Endodermal cell (in vitro differentiated cells): ENCODE measurements around the gene ALDH4A1. TPM values are rescaled to one million over a fixed set of nuclear protein-coding genes. Genes with fewer than 3 reads are reported as not detected.

Source experiments
- DNase-seq: peaks from one replicate; pipeline ENCODE4 v3.0.0-alpha.2; 2017
- H3K27ac ChIP-seq: 2 replicates; pipeline ENCODE4 v1.5.1; 2013; ENCODE audit warnings: mild to moderate bottlenecking, low read depth, low read length, moderate library complexity
- H3K27me3 ChIP-seq: 2 replicates; pipeline ENCODE4 v1.6.1; 2013; ENCODE audit warnings: mild to moderate bottlenecking, low read length, moderate library complexity; ENCODE audit not compliant: insufficient read depth, control insufficient read depth, poor library complexity, severe bottlenecking
- H3K36me3 ChIP-seq: 2 replicates; pipeline ENCODE4 v1.7.0; 2013; ENCODE audit warnings: mild to moderate bottlenecking, low read length, moderate library complexity; ENCODE audit not compliant: control insufficient read depth, insufficient read depth
- H3K4me1 ChIP-seq: one replicate; pipeline ENCODE4 v1.7.0; 2013; ENCODE audit warnings: low read length; ENCODE audit not compliant: control insufficient read depth, insufficient read depth
- H3K4me3 ChIP-seq: 2 replicates; pipeline ENCODE4 v1.5.1; 2013; ENCODE audit warnings: mild to moderate bottlenecking, low read length, moderate library complexity
- H3K9ac ChIP-seq: 2 replicates; pipeline ENCODE4 v1.6.1; 2013; ENCODE audit warnings: mild to moderate bottlenecking, low read length, moderate library complexity; ENCODE audit not compliant: poor library complexity, severe bottlenecking; ENCODE audit errors: extremely low read depth
- H3K9me3 ChIP-seq: 2 replicates; pipeline ENCODE4 v1.6.1; 2013; ENCODE audit warnings: mild to moderate bottlenecking, low read length, moderate library complexity; ENCODE audit not compliant: control insufficient read depth
- H3K27ac Mint-ChIP-seq: 2 replicates; pipeline ENCODE4 v1.8.0; 2020; ENCODE audit warnings: mixed read lengths
- H3K27me3 Mint-ChIP-seq: 2 replicates; pipeline ENCODE4 v1.8.0; 2021; ENCODE audit warnings: mild to moderate bottlenecking, mixed read lengths; ENCODE audit not compliant: insufficient read depth
- H3K36me3 Mint-ChIP-seq: 2 replicates; pipeline ENCODE4 v1.8.0; 2020; ENCODE audit warnings: low read depth, mixed read lengths
- H3K4me1 Mint-ChIP-seq: 2 replicates; pipeline ENCODE4 v1.8.0; 2020; ENCODE audit warnings: mixed read lengths
- H3K4me3 Mint-ChIP-seq: 2 replicates; pipeline ENCODE4 v1.8.0; 2020; ENCODE audit warnings: mild to moderate bottlenecking, moderate library complexity, mixed read lengths
- H3K9me3 Mint-ChIP-seq: 2 replicates; pipeline ENCODE4 v1.8.0; 2020; ENCODE audit warnings: mild to moderate bottlenecking, mixed read lengths
- WGBS, 2 experiments: methylation state at CpG; one replicate each; pipeline versions ENCODE4 v1.1.5 to v1.1.7; 2013; ENCODE audit warnings: missing lambda C conversion rate in 2 of 2, mixed read lengths in 1 of 2; ENCODE audit not compliant: insufficient coverage in 1 of 2, insufficient read length in 1 of 2; 5-methylcytosine and 5-hydroxymethylcytosine counted together
- total RNA-seq, 2 donors: library from RNA; stranded (reverse); fragmentation: NEBNext Ultra II Directional in 1 of 2; extraction: Animal tissue kit (Norgen Biotek cat#: 25700) in 1 of 2; gene quantifications; 2 replicates in 1 of 2; 3 replicates in 1 of 2; pipeline ENCODE4 v1.2.1, GENCODE V29; 2021
- TF ChIP-seq, protein P1 (sequence below): fragments of 200-600 bp; sonication (generic); conservative IDR thresholded peaks from 2 replicates; pipeline ENCODE4 v1.5.0; 2021; ENCODE audit warnings: antibody characterized with exemption, mild to moderate bottlenecking

ALDH4A1 gene
- total RNA-seq, 2 donors from 2014 or later: 7.6 to 18.7 TPM

DNA sequence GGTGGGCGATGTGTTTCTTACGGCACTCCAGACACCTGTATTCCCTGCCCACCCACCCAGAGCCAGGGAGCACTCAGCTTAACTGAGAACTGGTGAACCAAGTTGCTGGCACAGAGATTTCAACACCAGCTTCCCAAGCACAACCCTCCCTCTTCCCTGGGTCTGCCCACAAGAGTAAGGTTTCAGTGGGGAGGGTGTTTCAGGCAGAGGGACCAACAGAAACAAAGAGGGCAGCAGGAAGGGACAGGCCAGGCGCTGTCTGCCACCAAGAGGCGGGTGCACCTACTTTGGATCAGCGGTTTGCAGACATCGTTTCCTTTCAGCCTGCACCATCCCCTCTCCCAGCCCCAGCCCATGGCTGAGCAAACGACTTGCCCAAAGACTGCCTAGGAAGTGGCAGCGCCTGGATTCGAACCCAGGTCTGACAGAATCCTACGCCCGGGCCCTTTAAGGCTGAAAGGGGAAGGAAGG lies 21.9 kb upstream of the ALDH4A1 start:
- H3K36me3 Mint-ChIP-seq: peaks cover 1% of the 10 kb centered on the region
- H3K4me3 Mint-ChIP-seq: no peak overlapping the region
- peaks cover 5% of the 10 kb centered on the region for H3K4me1 Mint-ChIP-seq
- H3K27ac ChIP-seq: peak overlapping the region; percentile 68
- H3K27me3 Mint-ChIP-seq: no peaks in the 10 kb centered on the region
- H3K27ac Mint-ChIP-seq: no peak overlapping the region
- H3K9me3 ChIP-seq: no peaks in the 10 kb centered on the region
- H3K4me3 ChIP-seq: no peak overlapping the region
- H3K27me3 ChIP-seq: no peaks in the 10 kb centered on the region
- H3K4me1 ChIP-seq: no peaks in the 10 kb centered on the region
- peaks cover 4% of the 10 kb centered on the region for H3K36me3 ChIP-seq
- H3K9ac ChIP-seq: no peak overlapping the region
- no peak for DNase-seq
- TF ChIP-seq, protein P1, sequence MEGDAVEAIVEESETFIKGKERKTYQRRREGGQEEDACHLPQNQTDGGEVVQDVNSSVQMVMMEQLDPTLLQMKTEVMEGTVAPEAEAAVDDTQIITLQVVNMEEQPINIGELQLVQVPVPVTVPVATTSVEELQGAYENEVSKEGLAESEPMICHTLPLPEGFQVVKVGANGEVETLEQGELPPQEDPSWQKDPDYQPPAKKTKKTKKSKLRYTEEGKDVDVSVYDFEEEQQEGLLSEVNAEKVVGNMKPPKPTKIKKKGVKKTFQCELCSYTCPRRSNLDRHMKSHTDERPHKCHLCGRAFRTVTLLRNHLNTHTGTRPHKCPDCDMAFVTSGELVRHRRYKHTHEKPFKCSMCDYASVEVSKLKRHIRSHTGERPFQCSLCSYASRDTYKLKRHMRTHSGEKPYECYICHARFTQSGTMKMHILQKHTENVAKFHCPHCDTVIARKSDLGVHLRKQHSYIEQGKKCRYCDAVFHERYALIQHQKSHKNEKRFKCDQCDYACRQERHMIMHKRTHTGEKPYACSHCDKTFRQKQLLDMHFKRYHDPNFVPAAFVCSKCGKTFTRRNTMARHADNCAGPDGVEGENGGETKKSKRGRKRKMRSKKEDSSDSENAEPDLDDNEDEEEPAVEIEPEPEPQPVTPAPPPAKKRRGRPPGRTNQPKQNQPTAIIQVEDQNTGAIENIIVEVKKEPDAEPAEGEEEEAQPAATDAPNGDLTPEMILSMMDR: no peak
- peaks cover 1% of the 10 kb centered on the region for H3K9me3 Mint-ChIP-seq
- 81 to 84% methylated on average over 7 to 11 of the region's 11 CpGs for WGBS, 2 experiments

DNA sequence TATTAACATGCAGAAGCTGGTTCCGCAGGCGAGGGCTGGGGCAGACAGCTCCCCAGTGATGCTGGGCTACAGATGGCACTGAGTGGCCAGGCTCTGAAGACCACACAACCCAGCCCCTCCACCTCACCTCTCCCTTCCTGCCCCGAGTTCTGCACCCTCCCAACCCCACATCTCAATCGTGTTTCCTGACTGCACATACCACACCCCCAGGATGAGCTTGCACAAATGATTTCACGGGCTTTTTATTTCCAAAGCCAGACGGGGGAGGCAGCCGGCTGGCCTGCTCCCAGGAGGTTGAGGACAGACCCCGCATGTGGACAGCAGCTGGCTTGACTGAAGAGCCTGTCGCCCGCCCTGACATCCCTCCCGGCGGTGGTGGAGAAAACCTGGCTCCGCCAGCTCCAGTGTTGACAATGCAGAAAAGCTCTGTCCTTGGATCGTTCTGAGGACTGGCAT lies 21.4 kb upstream of the ALDH4A1 start:
- no peak overlapping the region for H3K27ac Mint-ChIP-seq
- no peaks in the 10 kb centered on the region for H3K27me3 ChIP-seq

DNA sequence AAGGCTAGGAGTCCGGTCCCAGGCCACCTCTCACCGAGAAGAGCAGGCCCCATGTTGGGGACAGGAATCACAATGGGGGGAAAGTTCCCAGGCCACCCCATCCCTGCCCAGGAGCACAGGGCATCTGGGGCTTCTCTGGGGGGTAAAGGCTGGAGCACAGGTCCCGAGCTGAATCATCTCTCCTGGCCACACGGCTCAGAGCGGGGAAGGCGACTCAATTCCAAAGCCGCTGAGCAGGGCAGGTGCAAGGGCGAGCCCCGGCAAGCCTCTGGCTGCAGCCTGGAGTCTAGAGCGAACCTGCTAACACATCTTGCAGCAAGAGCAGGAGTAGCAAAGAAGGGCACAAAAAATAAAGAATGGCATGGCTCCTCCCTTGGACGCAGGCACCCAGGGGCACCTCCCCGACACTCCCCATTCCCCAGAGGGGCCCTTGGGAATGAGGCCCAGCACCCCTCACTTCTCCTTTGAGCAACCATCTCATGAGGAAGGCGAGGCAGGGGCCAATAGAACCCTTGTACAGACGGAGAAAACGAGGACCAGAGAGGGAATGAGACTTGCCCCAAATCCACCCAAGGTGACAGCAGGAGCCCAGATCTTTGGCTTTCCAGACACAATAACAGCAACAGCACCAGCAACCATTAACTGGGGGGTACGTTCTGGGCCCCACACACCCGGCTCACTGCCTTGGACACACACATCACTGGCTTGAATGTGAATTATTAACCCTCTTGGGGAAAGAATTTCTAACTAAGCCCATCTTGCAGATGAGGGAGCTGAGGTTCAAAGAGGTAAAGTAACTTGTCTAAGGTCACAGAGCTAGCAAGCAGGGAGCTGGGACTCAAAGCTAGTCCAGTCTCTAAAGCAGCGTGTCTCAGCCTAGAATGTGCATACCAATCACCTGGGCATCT lies 20.7 kb upstream of the ALDH4A1 start:
- H3K9me3 Mint-ChIP-seq: peaks cover 1% of the 10 kb centered on the region
- H3K27ac Mint-ChIP-seq: no peak overlapping the region
- no peaks in the 10 kb centered on the region for H3K27me3 Mint-ChIP-seq
- Histone ChIP-seq H3K27me3 (no peaks in the 10 kb centered on the region), H3K36me3 (peaks cover 4% of the 10 kb centered on the region), H3K4me3 (no peak overlapping the region), H3K9me3 (no peaks in the 10 kb centered on the region), H3K4me1 (no peaks in the 10 kb centered on the region), H3K9ac (no peak overlapping the region), H3K27ac (peak overlapping the region; percentile 75)
- DNase-seq: no peak
- H3K36me3 Mint-ChIP-seq: peaks cover 1% of the 10 kb centered on the region
- H3K4me3 Mint-ChIP-seq: no peak overlapping the region
- H3K4me1 Mint-ChIP-seq: peaks cover 8% of the 10 kb centered on the region
- 86 to 89% methylated on average over 17 to 18 of the region's 18 CpGs for WGBS, 2 experiments
- TF ChIP-seq, protein P1: no peak

More for the DNA sequence above, 21.4 kb upstream of the ALDH4A1 start:
- H3K4me3 Mint-ChIP-seq: no peak overlapping the region
- no peak overlapping the region for H3K4me3 ChIP-seq
- no peak overlapping the region for H3K9ac ChIP-seq
- H3K27ac ChIP-seq: peak overlapping the region; percentile 75
- WGBS, 2 experiments: 84 to 93% methylated on average over 9 to 14 of the region's 14 CpGs
- no peaks in the 10 kb centered on the region for H3K27me3 Mint-ChIP-seq
- peaks cover 1% of the 10 kb centered on the region for H3K9me3 Mint-ChIP-seq
- no peak for DNase-seq
- peaks cover 1% of the 10 kb centered on the region for H3K36me3 Mint-ChIP-seq
- H3K9me3 ChIP-seq: no peaks in the 10 kb centered on the region
- H3K4me1 Mint-ChIP-seq: peaks cover 8% of the 10 kb centered on the region
- no peaks in the 10 kb centered on the region for H3K4me1 ChIP-seq
- H3K36me3 ChIP-seq: peaks cover 4% of the 10 kb centered on the region
- TF ChIP-seq, protein P1: no peak
